ENCODE results near the gene TWIST2.

Gene TWIST2

DNA sequence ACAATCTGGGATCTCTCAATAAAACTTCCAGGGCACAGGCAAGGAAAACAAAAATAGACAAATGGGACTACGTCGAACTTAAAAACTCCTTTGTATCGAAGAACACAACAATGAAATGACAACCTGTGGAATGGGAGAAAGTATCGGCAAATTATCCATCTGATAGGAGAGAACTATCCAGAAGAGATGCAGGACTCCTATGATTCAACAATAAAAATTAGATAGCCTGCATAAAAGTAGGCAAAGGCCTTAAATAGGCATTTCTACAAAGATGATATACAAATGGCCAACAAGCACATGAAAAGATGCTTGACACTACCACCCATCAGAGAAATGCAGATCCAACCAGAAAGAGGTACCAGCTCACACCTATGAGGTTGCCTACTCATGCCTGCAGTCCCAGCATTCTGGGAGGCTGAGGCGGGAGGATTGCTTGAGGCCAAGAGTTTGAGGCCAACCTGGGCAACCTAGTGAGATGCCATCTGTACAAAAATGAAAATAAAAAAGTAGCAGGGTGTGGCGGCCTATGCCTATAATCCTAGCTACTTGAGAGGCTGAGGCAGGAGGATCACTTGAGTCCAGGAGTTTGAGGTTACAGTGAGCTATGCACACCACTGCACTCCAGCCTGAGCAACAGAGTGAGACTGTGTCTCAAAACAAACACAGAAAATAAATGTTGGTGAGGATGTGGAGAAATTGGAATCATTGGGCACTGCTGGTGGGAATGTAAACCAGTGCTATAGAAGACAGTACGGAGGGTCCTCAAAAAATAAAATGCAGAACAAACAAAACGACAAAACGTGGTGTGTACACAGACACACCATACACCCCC lies 21.6 kb downstream of the TWIST2 start:
- H3K27ac ChIP-seq: no peak overlapping the region
- DNase-seq (ENCODE audit: low read depth, low spot score): no peak

DNA sequence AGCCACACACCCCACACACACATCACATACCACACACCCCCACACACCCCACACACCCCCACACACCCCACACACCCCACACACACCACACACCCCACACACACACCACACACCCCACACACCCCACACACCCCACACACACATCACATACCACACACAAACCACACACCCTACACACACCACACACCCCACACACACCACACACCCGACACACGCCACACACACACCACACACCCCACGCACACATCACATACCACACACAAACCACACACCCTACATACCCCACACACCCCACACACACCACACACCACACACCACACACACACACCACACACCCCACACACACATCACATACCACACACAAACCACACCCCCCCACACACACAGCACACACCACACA lies 22.4 kb downstream of the TWIST2 start:
- no peak for DNase-seq (ENCODE audit: low read depth, low spot score)

DNA sequence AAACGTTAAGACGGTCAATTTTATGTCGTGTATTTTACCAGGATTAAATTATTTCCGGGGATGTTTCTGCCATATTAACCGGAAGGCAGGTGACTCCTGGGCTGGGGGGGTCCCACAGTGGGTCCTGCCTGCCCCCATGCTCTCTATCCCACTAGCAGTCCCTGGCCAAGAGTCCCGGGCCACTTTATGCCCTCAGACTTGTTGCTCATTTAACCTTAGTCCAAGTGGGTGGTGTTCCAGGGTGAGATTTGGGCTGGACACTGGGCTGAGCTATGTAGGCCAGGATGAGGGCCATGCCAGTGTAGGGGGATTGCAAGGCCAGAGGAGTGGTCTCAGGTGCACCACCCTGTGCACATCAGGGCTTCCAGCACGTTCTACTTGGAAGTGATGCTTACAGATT lies 24.1 kb downstream of the TWIST2 start:
- H3K27ac ChIP-seq: no peak overlapping the region
- no peak for DNase-seq (ENCODE audit: low read depth, low spot score)

More for the DNA sequence above, 22.4 kb downstream of the TWIST2 start:
- no peak overlapping the region for H3K27ac ChIP-seq

DNA sequence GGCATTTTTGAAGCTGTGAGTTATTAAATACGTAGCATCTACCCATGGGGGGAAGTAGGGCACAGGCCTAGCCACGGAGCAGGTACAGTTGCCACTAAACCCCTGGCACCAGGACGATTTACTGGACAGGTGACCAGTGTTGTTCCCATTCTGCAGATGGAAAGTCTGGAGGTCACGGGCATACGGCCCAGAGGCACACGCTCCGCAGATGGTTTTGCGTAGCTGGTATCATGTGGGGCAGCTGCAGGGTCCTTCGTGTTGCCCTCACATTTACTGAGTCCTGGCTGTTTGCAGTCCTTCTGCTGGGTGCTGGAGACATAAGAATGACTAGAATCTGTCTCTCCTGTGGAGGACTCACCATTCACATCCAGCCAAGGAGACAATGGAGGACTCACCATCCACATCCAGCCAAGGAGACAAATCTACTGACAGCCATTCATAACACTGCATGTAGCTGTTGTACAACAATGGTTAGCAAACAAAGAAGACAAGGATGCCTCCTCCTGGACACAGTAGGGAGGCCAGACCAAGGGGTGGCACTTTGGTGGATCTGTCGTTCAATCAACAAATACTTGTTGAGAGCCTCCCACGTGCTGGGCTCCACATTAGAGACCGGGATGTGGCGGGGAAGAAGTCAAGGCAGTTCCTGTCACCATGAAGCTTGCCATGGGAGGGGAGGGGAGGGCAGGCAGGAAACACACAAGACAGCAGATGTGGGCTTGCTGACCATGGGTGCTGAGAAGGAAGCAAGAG lies 24.9 kb downstream of the TWIST2 start:
- no peak overlapping the region for H3K27ac ChIP-seq
- DNase-seq (ENCODE audit: low read depth, low spot score): no peak

DNA sequence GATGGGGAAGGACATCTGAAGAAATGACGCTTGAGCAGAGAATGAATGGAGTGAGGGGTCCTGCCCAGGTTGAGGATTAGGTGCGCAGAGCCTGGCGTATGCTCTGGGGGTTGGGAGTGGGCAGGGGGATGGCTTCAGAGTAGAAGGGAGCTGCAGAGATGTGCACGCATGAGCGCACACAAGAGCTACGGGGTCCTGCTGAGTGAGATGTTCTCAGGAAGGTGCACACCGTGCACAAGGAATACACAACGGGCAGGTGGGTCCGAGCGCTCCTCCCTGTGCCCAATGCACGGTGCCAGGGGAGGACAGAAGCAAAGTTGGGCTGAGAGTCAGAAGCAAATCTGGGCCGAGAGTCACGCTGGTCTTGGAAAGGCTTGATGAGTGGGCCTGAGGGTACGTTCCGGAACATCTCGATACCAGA lies 25.5 kb downstream of the TWIST2 start:
- no peak for DNase-seq (ENCODE audit: low read depth, low spot score)
- H3K27ac ChIP-seq: no peak overlapping the region

DNA sequence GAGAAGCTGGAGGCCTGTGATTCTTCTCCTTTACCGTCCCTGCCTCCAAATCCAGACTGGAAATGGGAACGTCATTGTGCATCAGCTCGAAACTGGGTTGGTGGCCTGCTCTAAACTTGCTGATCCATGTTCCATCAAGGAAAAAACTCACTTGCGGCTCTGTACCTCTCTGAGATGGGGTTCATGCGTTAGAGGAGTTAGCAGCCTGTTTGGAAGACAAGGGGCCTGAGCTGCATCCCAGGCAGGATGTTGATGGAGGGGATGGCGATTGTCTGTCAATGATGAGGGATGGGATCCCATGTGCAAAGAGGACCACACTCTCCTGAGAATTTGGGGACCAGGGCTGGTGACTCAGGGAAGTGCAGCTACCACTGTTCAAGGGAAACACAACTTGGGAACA lies 26.0 kb downstream of the TWIST2 start:
- no peak overlapping the region for H3K27ac ChIP-seq

DNA sequence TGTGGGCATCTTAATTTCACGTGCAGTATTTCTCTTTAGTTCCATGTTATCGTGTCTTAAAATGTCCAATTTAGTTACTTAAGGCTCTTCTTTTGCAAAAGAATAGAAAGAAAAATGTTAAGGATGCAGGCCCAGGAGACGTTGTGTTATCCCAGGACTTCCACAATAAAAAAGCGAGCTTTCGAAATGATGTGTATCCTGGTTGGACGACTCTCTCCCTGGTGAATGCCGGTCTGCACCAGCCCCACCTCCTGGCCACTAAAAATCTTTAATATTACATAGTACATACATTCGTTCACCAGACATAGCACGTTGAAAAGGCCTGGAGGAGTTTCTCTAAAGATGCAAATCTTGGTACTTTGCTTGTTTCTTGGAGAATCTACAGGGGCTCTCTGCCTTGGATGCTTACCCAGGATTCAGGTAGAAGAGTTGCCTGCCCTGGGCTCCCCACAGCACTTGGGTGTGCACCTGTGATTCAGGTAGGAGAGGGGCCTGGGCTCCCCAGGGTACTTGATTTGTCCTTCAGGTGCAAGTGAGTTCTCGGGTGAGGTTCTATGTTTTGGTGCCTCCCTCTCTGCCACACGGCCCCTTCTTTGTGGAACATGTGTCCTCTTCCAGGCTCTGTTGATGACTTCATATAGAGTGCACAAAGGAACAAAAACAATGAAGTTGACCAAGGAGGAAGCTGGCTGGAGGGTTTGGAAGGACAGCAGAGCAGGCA lies 26.6 kb downstream of the TWIST2 start:
- H3K27ac ChIP-seq: no peak overlapping the region
- DNase-seq (ENCODE audit: low read depth, low spot score): no peak

More for the DNA sequence above, 26.0 kb downstream of the TWIST2 start:
- no peak for DNase-seq (ENCODE audit: low read depth, low spot score)

DNA sequence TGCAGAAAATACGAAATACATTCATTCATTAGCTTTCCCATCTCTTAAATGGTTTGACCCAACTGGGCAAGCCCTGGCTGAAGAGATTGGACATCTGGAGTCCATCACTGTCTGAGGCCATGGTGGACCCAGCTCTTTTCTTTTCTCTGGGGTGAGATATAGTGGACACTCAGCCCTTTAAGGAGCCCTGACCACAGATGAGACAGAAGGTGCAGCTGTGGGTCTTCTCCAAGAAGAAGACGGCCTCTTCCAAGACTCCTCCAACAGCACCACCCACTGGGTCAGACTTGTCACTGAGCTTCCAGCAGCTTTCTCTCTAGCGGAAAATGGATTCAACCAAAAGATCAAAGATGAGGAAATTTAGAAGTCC lies 27.2 kb downstream of the TWIST2 start:
- DNase-seq (ENCODE audit: low read depth, low spot score): no peak

DNA sequence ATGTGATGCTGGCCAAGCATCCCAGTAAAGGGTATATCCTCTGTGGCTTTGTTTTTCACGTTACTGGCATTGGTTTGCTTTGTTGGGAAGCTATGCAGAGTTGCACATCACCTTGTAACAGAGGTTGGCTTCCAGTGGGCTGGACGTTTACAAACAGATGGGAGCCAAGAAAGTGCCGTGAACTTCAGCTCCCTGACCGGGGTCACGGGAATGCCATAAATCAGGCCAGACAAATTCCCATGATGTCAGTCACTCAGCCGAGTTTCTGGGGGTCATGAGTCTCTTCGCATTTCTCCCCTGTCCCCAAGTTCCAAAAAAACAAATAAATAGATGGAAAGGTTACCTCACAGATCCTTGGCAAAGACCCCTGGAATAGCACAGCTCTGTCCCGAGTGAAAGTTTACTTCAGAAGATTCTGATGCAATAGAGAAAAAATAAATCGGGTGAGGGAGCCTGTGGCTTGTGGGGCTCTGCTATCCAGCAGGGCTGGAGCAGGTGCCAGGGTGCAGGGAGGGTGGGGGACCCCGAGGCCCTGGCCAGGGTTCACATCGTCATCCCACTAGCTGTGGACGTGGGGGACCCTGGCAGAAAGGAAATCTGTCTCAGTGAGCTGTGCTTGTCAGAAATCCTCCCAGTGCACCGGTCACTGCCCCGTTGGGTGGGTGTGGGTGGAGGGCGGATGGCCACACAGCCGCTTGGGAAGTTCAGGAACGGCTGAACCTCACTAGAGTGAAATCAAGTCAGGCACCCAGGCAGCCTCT lies 27.8 kb downstream of the TWIST2 start:
- H3K27ac ChIP-seq: no peak overlapping the region
- no peak for DNase-seq (ENCODE audit: low read depth, low spot score)

More for the DNA sequence above, 27.2 kb downstream of the TWIST2 start:
- no peak overlapping the region for H3K27ac ChIP-seq

DNA sequence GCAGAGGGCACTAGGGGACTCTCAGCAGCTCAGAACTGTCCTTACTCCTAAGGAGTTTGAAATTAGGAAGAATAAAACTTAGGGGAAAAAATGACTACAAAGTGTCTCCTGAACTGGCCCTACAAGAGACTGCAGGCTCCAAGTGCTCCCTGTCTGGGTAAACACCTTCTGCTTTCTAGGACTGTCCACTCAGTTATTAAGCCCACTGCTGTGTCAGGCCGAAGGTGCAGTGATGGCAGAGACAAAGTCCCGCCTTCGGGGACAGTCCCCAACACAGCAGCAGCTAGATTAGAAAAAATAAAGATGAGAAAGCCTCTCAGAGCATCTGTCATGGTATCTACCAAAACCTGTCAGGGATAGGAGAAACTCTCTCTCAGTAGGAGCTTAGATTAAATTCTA lies 28.3 kb downstream of the TWIST2 start:
- H3K27ac ChIP-seq: no peak overlapping the region
- no peak for DNase-seq (ENCODE audit: low read depth, low spot score)

DNA sequence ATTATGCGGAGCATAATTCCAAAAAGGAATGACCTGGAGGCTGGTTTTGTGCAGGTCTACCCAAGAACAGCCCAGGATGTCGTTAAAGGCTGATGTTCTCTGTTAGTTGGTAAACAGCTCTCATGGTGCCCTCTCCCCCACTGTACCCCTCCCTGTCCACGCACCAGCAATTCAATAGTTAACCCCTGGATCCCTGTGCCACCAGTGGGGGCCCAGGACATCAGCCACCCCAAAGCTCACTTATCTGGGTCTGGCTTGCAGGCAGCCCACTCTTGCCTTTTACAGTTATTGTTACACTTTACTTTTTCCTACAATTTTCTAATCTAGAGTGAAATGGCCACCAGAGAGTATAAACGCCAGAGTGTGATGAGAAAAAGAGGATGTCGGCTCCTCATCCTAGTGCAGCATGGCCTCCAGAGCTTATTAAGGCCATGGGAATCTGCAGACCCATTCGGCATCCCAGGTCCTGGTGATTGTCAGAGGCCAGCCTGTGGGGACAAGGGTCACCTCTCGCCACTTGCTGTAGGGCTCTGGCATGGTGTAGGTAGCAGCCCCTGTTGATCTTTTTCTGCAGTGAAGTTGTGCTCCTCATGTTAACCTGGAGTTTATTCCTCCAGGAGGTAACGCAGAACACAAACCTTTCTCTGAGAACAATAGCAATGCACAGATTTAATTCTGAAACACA lies 30.3 kb downstream of the TWIST2 start:
- no peak for DNase-seq (ENCODE audit: low read depth, low spot score)
- H3K27ac ChIP-seq: no peak overlapping the region

DNA sequence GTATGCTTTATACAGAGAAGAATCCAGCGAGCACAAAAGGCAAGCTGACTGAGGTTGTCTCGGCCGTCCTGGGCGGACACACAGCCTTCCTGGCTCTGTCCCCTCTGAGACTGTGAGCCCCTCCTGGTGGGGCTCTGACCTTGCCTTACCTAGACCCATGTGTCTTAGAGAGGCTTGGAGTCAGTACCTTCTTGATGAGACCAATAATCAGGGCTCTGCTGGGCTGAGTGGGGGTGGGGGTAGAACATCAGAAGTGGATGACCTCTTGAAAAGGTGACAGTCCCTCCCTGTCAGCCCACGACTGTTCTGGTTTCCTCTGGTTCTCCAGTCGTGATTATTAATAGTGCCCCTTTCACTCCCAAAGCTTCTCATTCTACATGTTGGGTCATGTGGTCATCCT lies 31.2 kb downstream of the TWIST2 start:
- DNase-seq (ENCODE audit: low read depth, low spot score): no peak
- no peak overlapping the region for H3K27ac ChIP-seq

DNA sequence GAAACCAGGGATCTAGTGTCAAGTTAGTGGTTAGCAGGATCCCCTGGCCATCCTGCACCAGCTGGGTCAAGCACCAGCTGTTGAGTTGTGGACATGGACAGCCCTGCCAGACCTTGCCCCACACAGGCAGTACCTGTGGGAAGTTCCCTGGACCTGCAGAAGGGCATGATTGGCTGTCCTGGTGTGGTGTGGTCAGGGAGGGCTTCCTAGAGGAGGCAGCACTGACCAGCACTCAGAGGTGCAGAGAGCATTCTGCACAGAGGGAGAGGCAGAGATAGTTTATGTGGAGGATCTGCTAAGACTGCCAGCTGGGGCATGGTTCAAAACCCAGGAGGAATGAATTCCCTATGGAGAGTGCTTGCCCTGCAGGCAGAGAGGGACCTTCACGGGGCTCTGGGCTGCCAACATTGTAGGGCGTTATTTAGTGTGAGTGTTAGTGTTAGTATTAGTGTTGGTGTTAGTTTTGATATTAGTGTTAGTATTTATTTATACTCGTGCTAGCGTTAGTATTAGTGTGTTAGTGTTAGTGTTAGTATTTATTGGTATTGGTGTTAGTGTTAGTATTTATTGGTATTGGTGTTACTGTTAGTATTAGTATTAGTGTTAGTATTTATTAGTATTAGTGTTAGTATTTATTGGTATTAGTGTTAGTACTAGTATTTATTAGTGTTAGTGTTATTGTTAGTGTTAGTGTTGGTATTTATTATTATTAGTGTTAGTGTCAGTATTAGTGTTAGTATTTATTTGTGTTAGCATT lies 31.9 kb downstream of the TWIST2 start:
- no peak for DNase-seq (ENCODE audit: low read depth, low spot score)
- no peak overlapping the region for H3K27ac ChIP-seq

DNA sequence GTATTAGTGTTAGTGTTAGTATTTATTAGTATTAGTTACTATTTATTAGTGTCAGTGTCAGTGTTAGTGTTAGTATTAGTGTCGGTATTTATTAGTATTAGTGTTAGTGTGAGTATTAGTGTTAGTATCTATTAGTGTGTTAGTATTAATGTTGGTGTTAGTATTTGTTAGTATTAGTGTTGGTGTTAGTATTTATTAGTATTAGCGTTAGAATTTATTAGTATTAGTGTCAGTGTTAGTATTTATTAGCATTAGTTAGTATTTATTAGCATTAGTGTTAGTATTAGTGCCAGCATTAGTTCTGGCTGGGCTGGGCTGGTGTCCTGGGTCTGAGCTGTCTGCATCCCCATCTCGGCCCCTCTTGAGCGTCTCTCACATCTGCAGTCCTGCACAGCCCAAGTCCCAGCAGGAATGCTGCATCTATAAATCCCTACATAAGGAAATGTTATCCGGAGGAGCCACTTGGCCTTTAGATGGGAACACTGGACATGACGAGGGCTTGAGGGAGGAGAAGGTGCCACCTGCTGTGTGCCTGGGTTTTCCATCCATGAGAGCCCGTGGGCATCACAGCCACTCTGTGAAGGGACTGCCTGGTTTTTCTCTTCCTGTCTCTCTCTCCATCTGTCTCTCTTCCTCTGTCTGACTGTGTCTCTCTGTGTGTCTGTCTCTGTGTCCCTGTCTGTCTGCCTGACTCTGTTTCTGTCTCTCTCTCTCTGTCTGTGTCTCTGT lies 33.6 kb downstream of the TWIST2 start:
- H3K27ac ChIP-seq: no peak overlapping the region
- no peak for DNase-seq (ENCODE audit: low read depth, low spot score)

DNA sequence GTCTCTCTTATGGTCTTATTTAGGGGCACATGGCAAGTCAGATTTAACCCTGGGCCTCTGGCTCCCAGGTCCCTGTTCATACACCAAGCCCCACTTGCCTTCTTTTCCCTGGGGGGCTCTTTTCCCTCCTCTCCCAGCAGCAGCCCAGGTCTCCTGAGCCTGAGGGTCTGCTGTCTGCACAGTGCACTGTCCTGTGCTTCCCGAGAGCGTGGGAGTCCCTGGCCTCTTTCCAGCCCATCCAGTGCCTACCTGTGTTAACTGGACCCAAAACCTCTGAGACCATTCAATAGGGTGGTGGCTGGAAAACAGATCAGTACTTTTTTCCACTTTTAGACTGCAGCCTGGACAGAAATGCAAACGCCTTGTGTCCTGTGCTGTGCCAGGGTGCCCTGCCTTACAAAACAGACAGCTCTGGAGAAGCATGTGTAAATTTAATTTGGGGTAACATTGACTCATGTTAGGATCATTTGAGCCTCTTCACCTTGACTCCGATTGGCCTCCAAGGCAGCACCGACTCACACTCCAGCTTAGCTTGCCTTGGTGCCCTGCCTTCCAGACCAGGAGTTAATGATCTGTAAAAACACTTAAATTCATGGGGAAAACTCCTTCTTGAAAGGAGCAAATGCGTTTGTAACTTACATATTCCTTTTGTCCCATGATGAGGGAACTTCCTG lies 34.3 kb downstream of the TWIST2 start:
- DNase-seq (ENCODE audit: low read depth, low spot score): no peak

DNA sequence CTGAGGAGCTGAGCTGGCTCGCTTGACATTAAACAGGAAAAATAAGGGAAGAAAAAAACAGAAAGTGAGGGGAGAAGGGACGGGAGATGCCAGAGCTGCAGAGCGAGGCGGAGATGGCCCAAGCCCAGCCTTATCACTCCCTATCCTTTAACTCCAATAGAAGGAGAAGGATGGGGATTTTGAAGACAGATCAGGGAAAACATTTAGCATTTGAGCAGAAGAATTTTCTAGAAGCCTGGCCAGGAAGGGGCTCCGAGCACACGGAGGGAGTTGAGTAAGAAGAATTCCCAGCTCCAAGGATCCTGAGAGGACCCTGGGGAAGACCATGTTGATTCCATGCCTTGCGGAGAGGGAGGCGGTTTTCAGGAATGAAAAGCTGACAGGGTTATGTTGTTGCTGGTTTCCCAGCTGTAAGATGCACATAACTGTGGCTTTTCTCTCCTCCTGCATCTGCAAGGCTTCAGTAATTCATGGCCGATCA lies 35.6 kb downstream of the TWIST2 start:
- DNase-seq (ENCODE audit: low read depth, low spot score): no peak

More for the DNA sequence above, 34.3 kb downstream of the TWIST2 start:
- H3K27ac ChIP-seq: no peak overlapping the region

DNA sequence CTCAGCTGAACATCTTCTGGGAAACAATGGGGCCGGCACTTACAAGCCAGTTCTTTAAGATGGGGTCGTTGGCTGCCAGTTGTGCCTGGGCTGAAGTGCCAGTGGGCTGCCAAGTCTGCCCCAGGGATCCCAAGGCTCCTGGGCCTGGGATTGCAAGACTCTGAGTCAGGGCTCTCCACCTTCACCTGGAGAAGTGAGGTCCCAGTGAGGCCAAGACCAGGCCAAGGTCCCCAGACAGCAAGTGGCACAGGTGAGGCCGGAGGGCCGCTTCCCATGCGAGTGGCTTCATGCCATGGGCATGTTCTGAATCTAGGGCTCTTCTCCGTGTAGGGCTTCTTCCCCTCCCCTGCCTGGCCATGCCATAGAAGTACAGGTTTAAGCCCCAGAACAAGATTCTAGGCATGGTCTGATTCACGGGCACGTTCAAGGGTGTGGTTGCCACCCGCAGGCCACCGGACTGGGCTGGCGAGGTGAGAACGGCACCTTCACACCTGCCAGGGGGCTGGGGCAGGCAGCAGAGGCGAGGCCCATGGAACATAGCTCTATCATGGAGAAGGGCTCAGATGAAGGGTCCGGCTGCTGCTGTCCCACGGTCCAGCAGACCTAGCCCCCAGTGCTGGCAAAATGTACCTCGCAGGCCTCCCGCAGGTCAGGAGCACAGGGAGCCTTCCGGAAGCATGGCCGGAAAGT lies 36.4 kb downstream of the TWIST2 start:
- no peak for DNase-seq (ENCODE audit: low read depth, low spot score)
- H3K27ac ChIP-seq: no peak overlapping the region

More for the DNA sequence above, 35.6 kb downstream of the TWIST2 start:
- no peak overlapping the region for H3K27ac ChIP-seq

All from epithelial cell of prostate (primary cell).